Activated T-helper 1 cell treated with anti-CD3 and anti-CD28 coated beads, Interleukin-2, amount 50 U/mL, for 16 hours (primary cell): ENCODE measurements around the gene EEF1E1.
"Not testable (repeated sequence)": the region's sequence is repeated elsewhere in the genome, so short reads cannot be mapped to it uniquely, and the experiment has no call there.

ENCODE experiments used
- DNase-seq, 2 donors: peaks; one replicate each; pipeline ENCODE4 v3.0.0-alpha.2; 2020; ENCODE audit warnings: low read depth in 1 of 2, low spot score in 1 of 2

The EEF1E1 gene

GRCh38 chr6:8064638-8065518 is 37.5 kb downstream of the EEF1E1 start:
- DNase-seq = no peak

GRCh38 chr6:8063761-8064637 is 38.3 kb downstream of the EEF1E1 start, which contains the start of gene BLOC1S5:
Gene BLOC1S5 (minus strand): TSS chr6:8064389. CDS start chr6:8064376, 13 bp downstream.
- DNase-seq = peak; percentile 84 to 93

GRCh38 chr6:8061736-8062135 is 40.6 kb downstream of the EEF1E1 start:
- DNase-seq = no peak

GRCh38 chr6:8060346-8060745 is 42.0 kb downstream of the EEF1E1 start:
- no peak for DNase-seq

GRCh38 chr6:8059129-8059528 is 43.2 kb downstream of the EEF1E1 start:
- no peak for DNase-seq

GRCh38 chr6:8057793-8058192 is 44.6 kb downstream of the EEF1E1 start:
- no peak for DNase-seq

- DNase-seq = no peak
Measured at GRCh38 chr6:8057263-8057662, 45.1 kb downstream of the EEF1E1 start.

GRCh38 chr6:8054276-8054675 is 48.1 kb downstream of the EEF1E1 start:
- no peak for DNase-seq

GRCh38 chr6:8047541-8048292 is 54.6 kb downstream of the EEF1E1 start:
- no peak for DNase-seq

GRCh38 chr6:8045769-8046168 is 56.6 kb downstream of the EEF1E1 start:
- not testable (repeated sequence) for DNase-seq

- DNase-seq = no peak
Measured at GRCh38 chr6:8043221-8043620, 59.1 kb downstream of the EEF1E1 start.

- DNase-seq = no peak
Measured at GRCh38 chr6:8041913-8042583, 60.3 kb downstream of the EEF1E1 start.

GRCh38 chr6:8034107-8034506 is 68.2 kb downstream of the EEF1E1 start:
- DNase-seq = not testable (repeated sequence)

GRCh38 chr6:8030920-8031319 is 71.4 kb downstream of the EEF1E1 start:
- DNase-seq = no peak
